OCI-LY1 (cell line): ENCODE results near the gene KLHL40.

Source experiments
- EZH2 ChIP-seq: fragments of 200-600 bp; sonication (generic), shearing (Covaris generic); IDR thresholded peaks from 2 replicates; pipeline ENCODE4 v1.8.0; 2017; ENCODE audit warnings: borderline replicate concordance, mixed run types, mild to moderate bottlenecking, antibody characterized with exemption, low read length, moderate library complexity, mixed read lengths
- TF ChIP-seq, protein P1 (sequence below): fragments of 200-600 bp; sonication (generic), shearing (Covaris generic); IDR thresholded peaks from 2 replicates; pipeline ENCODE4 v1.5.1; 2017; ENCODE audit warnings: mild to moderate bottlenecking, antibody characterized with exemption, low read length, moderate library complexity, mixed read lengths

DNA sequence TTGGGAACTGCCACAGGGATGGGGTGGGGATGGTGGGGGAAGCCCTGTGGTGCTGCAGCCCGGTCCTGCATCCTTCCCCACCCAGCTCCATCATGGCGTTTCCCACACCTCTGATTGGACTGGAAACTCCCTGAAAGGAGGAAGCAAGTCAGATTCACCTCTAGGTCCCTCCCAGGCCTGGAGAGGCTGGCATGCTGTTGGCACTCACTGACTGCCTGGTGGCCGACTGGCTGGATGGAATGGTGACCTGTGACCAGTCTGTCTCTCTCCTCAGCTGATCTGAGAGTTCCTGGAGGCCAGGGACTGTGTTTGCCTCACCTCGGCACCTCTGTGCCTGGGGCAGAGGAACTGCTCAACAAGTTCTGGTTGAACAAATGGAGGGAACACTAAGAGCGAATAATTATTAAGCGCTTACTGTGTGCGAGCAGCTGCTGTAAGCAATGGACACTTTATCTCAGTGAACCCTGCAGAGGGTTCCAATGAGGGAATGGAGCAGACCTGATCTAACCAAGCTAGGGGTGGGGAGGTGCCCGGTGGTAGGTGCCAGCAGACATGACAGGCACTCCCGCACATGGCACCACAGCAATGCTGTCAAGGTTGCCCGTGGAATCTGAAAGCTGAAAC lies 20.7 kb downstream of the KLHL40 start:
- TF ChIP-seq EZH2: no peak
- TF ChIP-seq, protein P1, sequence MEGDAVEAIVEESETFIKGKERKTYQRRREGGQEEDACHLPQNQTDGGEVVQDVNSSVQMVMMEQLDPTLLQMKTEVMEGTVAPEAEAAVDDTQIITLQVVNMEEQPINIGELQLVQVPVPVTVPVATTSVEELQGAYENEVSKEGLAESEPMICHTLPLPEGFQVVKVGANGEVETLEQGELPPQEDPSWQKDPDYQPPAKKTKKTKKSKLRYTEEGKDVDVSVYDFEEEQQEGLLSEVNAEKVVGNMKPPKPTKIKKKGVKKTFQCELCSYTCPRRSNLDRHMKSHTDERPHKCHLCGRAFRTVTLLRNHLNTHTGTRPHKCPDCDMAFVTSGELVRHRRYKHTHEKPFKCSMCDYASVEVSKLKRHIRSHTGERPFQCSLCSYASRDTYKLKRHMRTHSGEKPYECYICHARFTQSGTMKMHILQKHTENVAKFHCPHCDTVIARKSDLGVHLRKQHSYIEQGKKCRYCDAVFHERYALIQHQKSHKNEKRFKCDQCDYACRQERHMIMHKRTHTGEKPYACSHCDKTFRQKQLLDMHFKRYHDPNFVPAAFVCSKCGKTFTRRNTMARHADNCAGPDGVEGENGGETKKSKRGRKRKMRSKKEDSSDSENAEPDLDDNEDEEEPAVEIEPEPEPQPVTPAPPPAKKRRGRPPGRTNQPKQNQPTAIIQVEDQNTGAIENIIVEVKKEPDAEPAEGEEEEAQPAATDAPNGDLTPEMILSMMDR: no peak
